ENCODE measurements around the gene OPTN.

Gene OPTN

DNA sequence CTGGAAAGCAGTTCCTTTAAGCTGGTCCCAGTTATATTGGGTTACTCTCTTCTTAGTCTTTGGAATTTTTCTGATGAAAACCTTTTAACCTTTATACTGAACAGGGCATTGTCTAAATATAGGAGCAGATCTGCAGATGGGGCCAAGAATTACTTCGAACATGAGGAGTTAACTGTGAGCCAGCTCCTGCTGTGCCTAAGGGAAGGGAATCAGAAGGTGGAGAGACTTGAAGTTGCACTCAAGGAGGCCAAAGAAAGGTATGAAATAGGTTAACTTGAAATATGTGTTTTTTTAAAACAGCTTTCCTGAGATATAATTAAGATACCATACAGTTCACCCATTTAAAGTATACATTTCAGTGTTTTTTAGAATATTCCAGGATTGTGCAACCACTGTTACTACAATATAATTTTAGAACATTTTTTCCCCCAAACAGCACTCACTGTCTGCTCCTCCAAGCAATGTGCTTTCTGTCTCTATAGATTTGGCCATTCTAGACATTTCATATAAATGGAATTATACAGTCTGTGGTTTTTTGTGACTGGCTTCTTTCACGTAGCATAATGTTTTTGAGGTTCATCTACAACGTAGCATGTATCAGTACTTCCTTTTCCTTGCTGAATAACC lies 18.9 kb downstream of the OPTN start:
- H3K9me3 ChIP-seq (ENCODE audit: severe bottlenecking): no peaks in the 10 kb centered on the region
- TF ChIP-seq, protein P1, sequence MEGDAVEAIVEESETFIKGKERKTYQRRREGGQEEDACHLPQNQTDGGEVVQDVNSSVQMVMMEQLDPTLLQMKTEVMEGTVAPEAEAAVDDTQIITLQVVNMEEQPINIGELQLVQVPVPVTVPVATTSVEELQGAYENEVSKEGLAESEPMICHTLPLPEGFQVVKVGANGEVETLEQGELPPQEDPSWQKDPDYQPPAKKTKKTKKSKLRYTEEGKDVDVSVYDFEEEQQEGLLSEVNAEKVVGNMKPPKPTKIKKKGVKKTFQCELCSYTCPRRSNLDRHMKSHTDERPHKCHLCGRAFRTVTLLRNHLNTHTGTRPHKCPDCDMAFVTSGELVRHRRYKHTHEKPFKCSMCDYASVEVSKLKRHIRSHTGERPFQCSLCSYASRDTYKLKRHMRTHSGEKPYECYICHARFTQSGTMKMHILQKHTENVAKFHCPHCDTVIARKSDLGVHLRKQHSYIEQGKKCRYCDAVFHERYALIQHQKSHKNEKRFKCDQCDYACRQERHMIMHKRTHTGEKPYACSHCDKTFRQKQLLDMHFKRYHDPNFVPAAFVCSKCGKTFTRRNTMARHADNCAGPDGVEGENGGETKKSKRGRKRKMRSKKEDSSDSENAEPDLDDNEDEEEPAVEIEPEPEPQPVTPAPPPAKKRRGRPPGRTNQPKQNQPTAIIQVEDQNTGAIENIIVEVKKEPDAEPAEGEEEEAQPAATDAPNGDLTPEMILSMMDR (IDR thresholded peaks at IDR 0.05; ENCODE audit: low read depth, low read length): no peak
- no peaks in the 10 kb centered on the region; the same call in 1 of the 2 replicates for H3K36me3 ChIP-seq
- no peak overlapping the region for H3K27ac ChIP-seq
- no peak for DNase-seq
- H3K27me3 ChIP-seq (ENCODE audit: insufficient read depth, low read depth, severe bottlenecking): no peaks in the 10 kb centered on the region
- H3K4me3 ChIP-seq (ENCODE audit: low read depth, low read length): no peak overlapping the region

DNA sequence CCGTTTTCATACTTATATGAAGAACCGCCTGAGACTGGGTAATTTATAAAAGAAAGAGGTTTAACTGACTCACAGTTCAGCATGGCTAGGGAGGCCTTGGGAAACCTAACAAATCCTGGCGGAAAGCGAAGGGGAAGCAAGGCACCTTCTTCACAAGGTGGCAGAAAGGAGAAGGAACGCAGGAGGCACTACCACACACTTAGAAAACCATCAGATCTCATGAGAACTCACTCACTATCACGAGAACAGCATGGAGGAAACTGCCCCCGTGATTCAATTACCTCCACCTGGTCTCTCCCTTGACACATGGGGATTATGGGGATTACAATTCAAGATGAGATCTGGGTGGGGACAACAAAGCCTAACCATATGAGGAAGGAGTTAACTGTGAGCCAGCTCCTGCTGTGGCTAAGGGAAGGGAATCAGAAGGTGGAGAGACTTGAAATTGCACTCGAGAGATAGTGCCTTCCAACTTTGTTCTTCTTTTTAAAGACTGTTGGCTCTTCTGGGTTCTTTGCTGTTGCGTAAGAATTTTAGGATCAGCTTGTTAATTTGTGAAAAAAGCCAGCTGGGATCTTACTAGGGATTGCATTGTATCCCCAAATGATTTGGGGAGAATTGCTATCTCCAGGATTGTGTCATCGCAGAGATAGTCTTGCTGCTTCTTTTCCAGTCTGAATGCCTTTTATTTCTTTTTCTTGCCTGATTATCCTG lies 21.0 kb downstream of the OPTN start:
- Histone ChIP-seq H3K27me3 (ENCODE audit: insufficient read depth, low read depth, severe bottlenecking) (no peaks in the 10 kb centered on the region), H3K27ac (peak overlapping the region; percentile 56), H3K9me3 (ENCODE audit: severe bottlenecking) (no peaks in the 10 kb centered on the region), H3K4me3 (ENCODE audit: low read depth, low read length) (no peak overlapping the region; the same call in 1 of the 2 replicates), H3K36me3 (no peaks in the 10 kb centered on the region; the same call in 1 of the 2 replicates)
- TF ChIP-seq, protein P1 (IDR thresholded peaks at IDR 0.05; ENCODE audit: low read depth, low read length): no peak
- DNase-seq: peak; percentile 58

DNA sequence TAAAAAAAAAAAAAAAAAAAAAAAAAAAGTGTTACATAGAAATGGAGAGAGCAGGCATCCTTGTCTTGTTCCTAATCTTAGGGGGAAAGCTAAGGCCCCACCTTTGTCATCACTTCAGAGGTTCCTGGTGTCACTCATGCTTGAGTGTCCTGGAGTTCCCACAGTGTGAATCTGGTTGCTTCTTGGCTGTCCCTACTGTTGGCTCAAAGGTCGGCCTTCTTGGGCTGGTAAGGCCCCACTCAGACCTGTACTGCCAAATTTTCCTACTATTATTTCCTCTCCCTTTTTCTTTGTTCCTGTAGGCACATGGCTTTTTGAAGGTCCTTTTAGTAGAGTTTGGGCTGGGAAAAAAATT lies 21.5 kb downstream of the OPTN start:
- no peak for DNase-seq
- Histone ChIP-seq H3K27me3 (ENCODE audit: insufficient read depth, low read depth, severe bottlenecking) (no peaks in the 10 kb centered on the region), H3K27ac (peak overlapping the region; percentile 12; the same call in 1 of the 2 replicates), H3K36me3 (no peaks in the 10 kb centered on the region; the same call in 1 of the 2 replicates), H3K4me3 (ENCODE audit: low read depth, low read length) (no peak overlapping the region), H3K9me3 (ENCODE audit: severe bottlenecking) (no peaks in the 10 kb centered on the region)
- TF ChIP-seq, protein P1 (IDR thresholded peaks at IDR 0.05; ENCODE audit: low read depth, low read length): no peak

DNA sequence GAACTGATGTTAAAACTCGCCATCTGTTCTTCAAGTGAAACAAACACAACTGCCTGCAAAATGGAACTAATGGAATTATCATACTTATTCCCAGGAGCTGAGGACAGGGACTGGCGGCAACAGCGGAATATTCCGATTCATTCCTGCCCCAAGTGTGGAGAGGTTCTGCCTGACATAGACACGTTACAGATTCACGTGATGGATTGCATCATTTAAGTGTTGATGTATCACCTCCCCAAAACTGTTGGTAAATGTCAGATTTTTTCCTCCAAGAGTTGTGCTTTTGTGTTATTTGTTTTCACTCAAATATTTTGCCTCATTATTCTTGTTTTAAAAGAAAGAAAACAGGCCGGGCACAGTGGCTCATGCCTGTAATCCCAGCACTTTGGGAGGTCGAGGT lies 36.7 kb downstream of the OPTN start:
- Histone ChIP-seq H3K4me3 (ENCODE audit: low read depth, low read length) (no peak overlapping the region), H3K27ac (no peak overlapping the region), H3K9me3 (ENCODE audit: severe bottlenecking) (no peaks in the 10 kb centered on the region), H3K27me3 (ENCODE audit: insufficient read depth, low read depth, severe bottlenecking) (no peaks in the 10 kb centered on the region), H3K36me3 (no peaks in the 10 kb centered on the region)
- TF ChIP-seq, protein P1 (IDR thresholded peaks at IDR 0.05; ENCODE audit: low read depth, low read length): no peak
- DNase-seq: no peak

DNA sequence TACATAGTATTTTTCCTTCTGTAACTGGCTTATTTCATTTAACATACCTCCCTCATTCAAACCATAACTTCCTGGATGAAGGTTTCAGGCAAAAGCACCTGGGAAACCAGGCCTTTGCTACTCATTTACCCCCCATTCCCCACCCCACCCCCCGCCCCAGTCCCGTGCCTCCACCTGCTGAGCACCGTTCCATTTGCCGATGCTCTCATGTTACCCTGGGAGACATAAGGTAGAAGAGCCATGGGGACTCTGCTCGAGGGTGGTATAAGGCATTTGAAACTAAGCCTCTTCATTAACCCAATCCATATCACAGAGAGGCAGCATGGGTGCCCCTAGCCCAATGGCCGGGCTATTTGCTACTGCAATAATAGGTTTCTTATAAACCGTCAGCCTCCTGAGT lies 39.2 kb downstream of the OPTN start:
- Histone ChIP-seq H3K27ac (no peak overlapping the region), H3K36me3 (no peaks in the 10 kb centered on the region), H3K9me3 (ENCODE audit: severe bottlenecking) (no peaks in the 10 kb centered on the region), H3K27me3 (ENCODE audit: insufficient read depth, low read depth, severe bottlenecking) (no peaks in the 10 kb centered on the region), H3K4me3 (ENCODE audit: low read depth, low read length) (no peak overlapping the region)
- DNase-seq: no peak
- TF ChIP-seq, protein P1 (IDR thresholded peaks at IDR 0.05; ENCODE audit: low read depth, low read length): no peak
